Mesendoderm (in vitro differentiated cells): Measurements from ENCODE around the gene WDR37.
A peak's percentile ranks its signal among the peaks of the same experiment; 100 is the strongest.

Source experiments
- DNase-seq: peaks from one replicate; pipeline ENCODE4 v3.0.0; 2013
- H2AK5ac ChIP-seq: 2 replicates; pipeline ENCODE4 v1.6.1; 2013; ENCODE audit warnings: low read length, inconsistent platforms
- H2BK120ac ChIP-seq: 2 replicates; pipeline ENCODE4 v1.6.1; 2013; ENCODE audit warnings: low read depth, mild to moderate bottlenecking, low read length, moderate library complexity, mixed read lengths
- H2BK15ac ChIP-seq: replicated peaks from 2 replicates; pipeline ENCODE4 v1.6.1; 2013; ENCODE audit warnings: low read depth, mild to moderate bottlenecking, moderate library complexity
- H2BK5ac ChIP-seq: 2 replicates; pipeline ENCODE4 v1.6.1; 2013; ENCODE audit warnings: low read length, inconsistent platforms
- H3K18ac ChIP-seq: 2 replicates; pipeline ENCODE4 v1.6.1; 2013; ENCODE audit warnings: mild to moderate bottlenecking, low read length, mixed read lengths
- H3K23ac ChIP-seq: one replicate; pipeline ENCODE4 v1.6.1; 2013; ENCODE audit warnings: low read length
- H3K27ac ChIP-seq: 2 replicates; pipeline ENCODE4 v1.5.1; 2013; ENCODE audit warnings: low read depth, mild to moderate bottlenecking, inconsistent platforms, low read length, moderate library complexity
- H3K27me3 ChIP-seq: 2 replicates; pipeline ENCODE4 v1.6.1; 2013; ENCODE audit warnings: low read length, control low read depth, mild to moderate bottlenecking, inconsistent platforms; ENCODE audit not compliant: insufficient read depth, poor library complexity
- H3K36me3 ChIP-seq: 2 replicates; pipeline ENCODE4 v1.6.1; 2013; ENCODE audit warnings: low read length, inconsistent platforms; ENCODE audit not compliant: control insufficient read depth, insufficient read depth
- H3K4ac ChIP-seq: one replicate; pipeline ENCODE4 v1.6.1; 2013; ENCODE audit warnings: low read depth, mild to moderate bottlenecking, low read length, moderate library complexity
- H3K4me1 ChIP-seq: 2 replicates; pipeline ENCODE4 v1.6.1; 2013; ENCODE audit warnings: low read depth, low read length, inconsistent platforms; ENCODE audit not compliant: control insufficient read depth
- H3K4me2 ChIP-seq: 2 replicates; pipeline ENCODE4 v1.6.1; 2013; ENCODE audit warnings: low read length
- H3K4me3 ChIP-seq: 2 replicates; pipeline ENCODE4 v1.5.1; 2013; ENCODE audit warnings: mild to moderate bottlenecking, low read length
- H3K56ac ChIP-seq: one replicate; pipeline ENCODE4 v1.6.1; 2013; ENCODE audit warnings: low read length
- H3K79me1 ChIP-seq: 2 replicates; pipeline ENCODE4 v1.6.1; 2013; ENCODE audit warnings: low read length, inconsistent platforms
- H3K79me2 ChIP-seq: 2 replicates; pipeline ENCODE4 v1.6.1; 2013; ENCODE audit warnings: mild to moderate bottlenecking, low read length; ENCODE audit not compliant: control insufficient read depth, insufficient read depth
- H3K9ac ChIP-seq: 2 replicates; pipeline ENCODE4 v1.6.1; 2013; ENCODE audit warnings: low read length, inconsistent platforms
- H4K5ac ChIP-seq: one replicate; pipeline ENCODE4 v1.6.1; 2013; ENCODE audit warnings: low read length
- H4K8ac ChIP-seq: one replicate; pipeline ENCODE4 v1.6.1; 2013; ENCODE audit warnings: low read depth, mild to moderate bottlenecking, control low read depth, low read length, moderate library complexity
- WGBS: extraction: QIAGEN DNeasy Blood & Tissue Kit; methylation state at CpG from one replicate; pipeline ENCODE4 v1.1.7; 2013; ENCODE audit warnings: low lambda C conversion rate, missing lambda C conversion rate; ENCODE audit not compliant: insufficient coverage; ENCODE audit errors: extremely low coverage; 5-methylcytosine and 5-hydroxymethylcytosine counted together

Gene WDR37

DNA sequence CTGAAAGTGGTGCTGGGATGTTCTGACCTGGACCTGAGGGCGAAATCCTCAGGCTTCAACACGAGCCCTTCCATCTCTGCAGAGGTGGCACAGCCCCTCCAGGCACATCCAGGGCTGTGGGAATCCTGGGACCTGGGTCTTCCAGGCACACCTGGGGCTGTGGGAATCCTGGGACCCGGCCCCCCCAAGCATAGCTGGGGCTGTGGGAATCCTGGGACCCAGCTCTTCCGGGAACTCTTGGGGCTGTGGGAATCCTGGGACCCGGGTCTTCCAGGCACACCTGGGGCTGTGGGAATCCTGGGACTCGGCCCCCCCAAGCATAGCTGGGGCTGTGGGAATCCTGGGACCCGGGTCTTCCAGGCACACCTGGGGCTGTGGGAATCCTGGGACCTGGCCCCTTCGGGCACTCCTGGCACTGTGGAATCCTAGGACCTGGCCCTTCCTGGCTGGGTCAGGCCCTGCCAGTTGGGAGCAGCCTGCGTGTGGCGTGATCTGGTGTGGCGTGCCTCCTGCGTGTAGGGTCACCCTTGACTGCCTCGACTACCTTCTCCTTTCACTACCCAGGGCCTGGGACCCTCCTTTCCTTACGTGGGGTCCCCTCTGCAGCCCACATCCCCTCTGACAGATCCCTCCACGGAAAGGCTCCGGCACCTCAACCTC lies 124.0 kb downstream of the WDR37 start:
- DNase-seq: no peak
- Histone ChIP-seq H4K8ac (no peak overlapping the region), H3K4ac (no peak overlapping the region), H3K27me3 (no peaks in the 10 kb centered on the region), H2BK15ac (no peak overlapping the region), H3K18ac (no peak overlapping the region), H3K4me1 (no peaks in the 10 kb centered on the region), H3K56ac (peak overlapping the region; percentile 2), H3K36me3 (no peaks in the 10 kb centered on the region), H4K5ac (no peak overlapping the region), H2BK120ac (no peak overlapping the region), H2AK5ac (no peak overlapping the region), H3K23ac (no peak overlapping the region), H3K79me2 (no peaks in the 10 kb centered on the region), H3K4me3 (no peak overlapping the region), H3K4me2 (no peak overlapping the region), H2BK5ac (no peak overlapping the region), H3K27ac (no peak overlapping the region), H3K9ac (no peak overlapping the region), H3K79me1 (no peaks in the 10 kb centered on the region)
- no CpG with 5 or more reads among the region's 16 CpGs for WGBS

DNA sequence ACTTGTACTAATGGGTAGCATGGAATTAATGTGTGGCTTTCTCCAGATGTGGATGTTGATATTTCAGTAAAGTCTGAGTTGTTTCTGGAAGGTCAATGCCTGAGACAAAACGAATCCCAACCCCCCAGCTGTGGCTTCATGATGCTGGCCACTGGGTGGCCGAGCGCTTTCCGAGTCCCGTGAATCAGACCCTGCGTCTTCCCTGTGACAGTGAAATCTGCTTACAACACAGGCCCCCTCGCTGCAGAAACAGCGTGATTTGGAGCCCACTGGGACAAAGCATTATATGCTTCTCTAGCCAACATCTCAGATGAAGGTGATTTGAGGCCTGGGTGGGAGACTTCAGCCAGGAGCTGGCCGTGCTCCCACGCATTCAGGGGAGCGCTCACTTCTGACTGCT lies 124.7 kb downstream of the WDR37 start:
- H3K56ac ChIP-seq: no peak overlapping the region
- H3K18ac ChIP-seq: no peak overlapping the region
- no peaks in the 10 kb centered on the region for H3K27me3 ChIP-seq
- no peaks in the 10 kb centered on the region for H3K36me3 ChIP-seq
- H2BK120ac ChIP-seq: no peak overlapping the region
- WGBS: no CpG with 5 or more reads among the region's 11 CpGs
- H3K4ac ChIP-seq: no peak overlapping the region
- DNase-seq: peak; percentile 54
- H3K27ac ChIP-seq: no peak overlapping the region
- no peak overlapping the region for H4K8ac ChIP-seq
- no peak overlapping the region for H3K4me3 ChIP-seq
- H3K79me2 ChIP-seq: no peaks in the 10 kb centered on the region
- H2BK15ac ChIP-seq: no peak overlapping the region
- H3K23ac ChIP-seq: no peak overlapping the region
- no peaks in the 10 kb centered on the region for H3K79me1 ChIP-seq
- no peaks in the 10 kb centered on the region for H3K4me1 ChIP-seq
- H2AK5ac ChIP-seq: no peak overlapping the region
- H2BK5ac ChIP-seq: no peak overlapping the region
- H3K4me2 ChIP-seq: no peak overlapping the region
- peak overlapping the region; percentile 22 for H3K9ac ChIP-seq
- H4K5ac ChIP-seq: no peak overlapping the region
